K562 (cell line): ENCODE results near the gene GATB. TPM values are rescaled to one million over a fixed set of nuclear protein-coding genes. Genes with fewer than 3 reads are reported as not detected.

Experiments
- ATAC-seq: fragments of 200-7000 bp; cut with Tn5 transposase; 3 replicates; pipeline ENCODE4 v1.9.1; 2020; ENCODE audit warnings: moderate library complexity
- BruUV-seq: library from RNA; stranded (reverse); fragments of 400-500 nt; replicated peaks from 2 replicates; lab custom pipeline; 2021; lab: Mats Ljungman, UMichigan
- CTCF ChIA-PET: fragments of 300-600 bp; formaldehyde crosslinking; extraction: SDS; loops from one replicate; lab custom pipeline; 2021; ENCODE audit warnings: low intra/inter-chr PET ratio; lab: Yijun Ruan, JAX
- POLR2A ChIA-PET: fragments of 300-600, 350-650 bp; sonication (Branson Sonifier 250); formaldehyde crosslinking; extraction: SDS; loops from one replicate; lab custom pipeline; 2021; ENCODE audit warnings: antibody characterized with exemption, inconsistent platforms; lab: Yijun Ruan, JAX
- DNase-seq, 4 experiments: peaks; one replicate each; pipeline versions ENCODE4 v3.0.0 to v3.0.0-alpha.2; 2011 to 2018; ENCODE audit warnings: low spot score in 3 of 4, mixed read lengths in 3 of 4; ENCODE audit errors: extremely low read depth in 1 of 4
- FAIRE-seq: peaks from 2 replicates; lab custom pipeline; 2011; peaks lifted over from hg19 to GRCh38; lab: Jason Lieb, UNC
- H2AFZ ChIP-seq: 2 replicates; pipeline ENCODE4 v1.6.0; 2011; ENCODE audit warnings: low read depth, low read length, control low read depth, inconsistent platforms
- H3K27ac ChIP-seq: fragments of 200-600 bp; 3 replicates; pipeline ENCODE4 v1.8.0; 2011; ENCODE audit warnings: low read depth, mild to moderate bottlenecking, control low read depth, inconsistent platforms, low read length, moderate library complexity, mixed read lengths; ENCODE audit errors: extremely low read depth
- H3K27me3 ChIP-seq, 2 experiments: fragments of 300-600 bp in 1 of 2; 2 replicates in 1 of 2; 3 replicates in 1 of 2; pipeline versions ENCODE4 v1.6.0 to v1.8.0; 2011; ENCODE audit warnings: inconsistent platforms in 2 of 2, low read length in 2 of 2, mild to moderate bottlenecking in 1 of 2, mixed read lengths in 1 of 2, moderate library complexity in 1 of 2; ENCODE audit not compliant: control insufficient read depth in 2 of 2, insufficient read depth in 2 of 2
- H3K36me3 ChIP-seq: fragments of 300-600 bp; 3 replicates; pipeline ENCODE4 v1.8.0; 2011; ENCODE audit warnings: mild to moderate bottlenecking, low read length, inconsistent platforms; ENCODE audit not compliant: control insufficient read depth, insufficient read depth
- H3K4me1 ChIP-seq, 2 experiments: fragments of 200-600 bp in 1 of 2; replicated peaks in 1 of 2; 2 replicates in 1 of 2; 3 replicates in 1 of 2; pipeline versions ENCODE4 v1.5.1 to v1.8.0; 2011; ENCODE audit warnings: inconsistent platforms in 2 of 2, low read length in 2 of 2, mild to moderate bottlenecking in 1 of 2, mixed read lengths in 1 of 2, moderate library complexity in 1 of 2; ENCODE audit not compliant: control insufficient read depth in 2 of 2, insufficient read depth in 2 of 2
- H3K4me2 ChIP-seq: 2 replicates; pipeline ENCODE4 v1.6.1; 2011; ENCODE audit warnings: low read length, control low read depth, inconsistent platforms, mixed read lengths; ENCODE audit not compliant: insufficient read depth
- H3K4me3 ChIP-seq: fragments of 200-600 bp; sonication (generic), shearing (Covaris generic); 2 replicates; pipeline ENCODE4 v1.5.1; 2016; ENCODE audit warnings: control low read depth, inconsistent platforms
- H3K79me2 ChIP-seq: fragments of 200-600 bp; 3 replicates; pipeline ENCODE4 v1.8.0; 2011; ENCODE audit warnings: low read length, inconsistent platforms; ENCODE audit not compliant: control insufficient read depth, insufficient read depth
- H3K9ac ChIP-seq, 2 experiments: 2 replicates each; pipeline versions ENCODE4 v1.6.0 to v1.6.1; 2011; ENCODE audit warnings: low read depth in 2 of 2, low read length in 2 of 2, control low read depth in 1 of 2, inconsistent platforms in 1 of 2, mild to moderate bottlenecking in 1 of 2, mixed read lengths in 1 of 2; ENCODE audit not compliant: insufficient read depth in 1 of 2
- H3K9me1 ChIP-seq: one replicate; pipeline ENCODE4 v1.6.0; 2011; ENCODE audit warnings: inconsistent platforms, mild to moderate bottlenecking, low read length, moderate library complexity; ENCODE audit not compliant: control insufficient read depth, insufficient read depth
- H3K9me3 ChIP-seq: replicated peaks from 2 replicates; pipeline ENCODE4 v1.5.1; 2011; ENCODE audit warnings: low read depth, low read length, inconsistent platforms; ENCODE audit not compliant: control insufficient read depth, insufficient read depth
- H4K20me1 ChIP-seq: replicated peaks from 2 replicates; pipeline ENCODE4 v1.6.1; 2011; ENCODE audit warnings: low read length, inconsistent platforms, mixed read lengths; ENCODE audit not compliant: control insufficient read depth, insufficient read depth
- ASH1L ChIP-seq: fragments of 450-650 bp; IDR thresholded peaks from 2 replicates; pipeline ENCODE4 v1.6.1; 2018; ENCODE audit warnings: borderline replicate concordance, mild to moderate bottlenecking, low read depth; ENCODE audit not compliant: partially characterized antibody
- CEBPZ ChIP-seq: fragments of 150-350 bp; IDR thresholded peaks from 2 replicates; pipeline ENCODE4 v1.6.1; 2014; ENCODE audit warnings: low read depth, mild to moderate bottlenecking, low read length, borderline replicate concordance
- FOXA1 ChIP-seq: fragments of 450-650 bp; IDR thresholded peaks from 2 replicates; pipeline ENCODE4 v1.6.1; 2016; ENCODE audit warnings: mild to moderate bottlenecking, borderline replicate concordance
- HNRNPH1 ChIP-seq: fragments of 200-400 bp; formaldehyde crosslinking; optimal IDR thresholded peaks from 2 replicates; pipeline ENCODE3; 2017; ENCODE audit warnings: low read depth, mild to moderate bottlenecking, low read length, moderate library complexity
- MNT ChIP-seq, 2 experiments: fragments of 450-650 bp; conservative IDR thresholded peaks; 2 replicates each; pipeline ENCODE4 v1.6.1; 2017; ENCODE audit warnings: mild to moderate bottlenecking in 2 of 2, moderate library complexity in 2 of 2
- RBM17 ChIP-seq: fragments of 200-400 bp; formaldehyde crosslinking; IDR thresholded peaks from 2 replicates; pipeline ENCODE4 v1.6.1; 2017; ENCODE audit warnings: low read depth, mild to moderate bottlenecking, low read length, borderline replicate concordance
- UBTF ChIP-seq, 2 experiments: IDR thresholded peaks; 2 replicates each; pipeline ENCODE4 v1.6.1; 2012; ENCODE audit warnings: improper control_type of control experiment in 2 of 2, low read depth in 2 of 2, low read length in 2 of 2, borderline replicate concordance in 1 of 2
- YY1 ChIP-seq, 3 experiments: IDR thresholded peaks; 2 replicates each; pipeline ENCODE4 v1.6.1; 2011; ENCODE audit warnings: low read length in 2 of 3, mild to moderate bottlenecking in 2 of 3, moderate library complexity in 2 of 3, borderline replicate concordance in 1 of 3, control low read depth in 1 of 3, low read depth in 1 of 3; ENCODE audit not compliant: insufficient read depth in 3 of 3, insufficient replicate concordance in 2 of 3, control insufficient read depth in 1 of 3, insufficient read length in 1 of 3; ENCODE audit errors: extremely low read depth in 1 of 3
- ZNF41 ChIP-seq: fragments of 250-450 bp; sonication (Bioruptor Pico); conservative IDR thresholded peaks from 2 replicates; pipeline ENCODE4 v1.4.0; 2020; ENCODE audit warnings: mild to moderate bottlenecking
- ZNF584 ChIP-seq: fragments of 200-800 bp; sonication (Bioruptor generic); IDR thresholded peaks from 2 replicates; pipeline ENCODE4 v1.6.1; 2016; ENCODE audit warnings: low read depth, mild to moderate bottlenecking, missing genetic modification characterization, missing compliant biosample characterization
- WGBS: fragments of 100-300 bp; shearing (Covaris generic); methylation state at CpG from one replicate; pipeline ENCODE4 v1.1.6; 2016; ENCODE audit warnings: low coverage, mixed read lengths; ENCODE audit not compliant: insufficient coverage; ENCODE audit errors: missing lambda C conversion rate; 5-methylcytosine and 5-hydroxymethylcytosine counted together
- in situ Hi-C: fragments of 300-500 bp; cut with MboI; formaldehyde crosslinking; loops from 4 replicates; pipeline ENCODE4 v1.15.0; 2018; ENCODE audit warnings: inconsistent platforms, mixed read lengths
- intact Hi-C: fragments of 100-400 bp; cut with micrococcal nuclease; formaldehyde crosslinking; loops from 2 replicates; pipeline ENCODE4 v1.14.2; 2022
- polyA plus RNA-seq, 8 experiments: library from polyadenylated mRNA; depleted of rRNA in 4 of 8; stranded (reverse) in 5 of 8; unstranded in 3 of 8; fragments of >200 nt; fragmentation: Nextera tagmentation in 2 of 8; fragmentation: Illumina TruSeq in 1 of 8; extraction: Ambion mirVana in 2 of 8; extraction: Trizol in 1 of 8; gene quantifications; 2 replicates each; pipeline versions ENCODE4 v1.2.1 to v1.2.3, GENCODE V29; 2011 to 2014; ENCODE audit warnings: inconsistent platforms in 1 of 8, missing spikeins in 1 of 8
- total RNA-seq, 7 experiments: library from RNA; depleted of rRNA in 6 of 7; stranded (reverse); fragments of >200 nt in 6 of 7; fragmentation: Illumina TruSeq in 2 of 7; extraction: Trizol in 2 of 7; gene quantifications; 2 replicates each; pipeline versions ENCODE4 v1.2.1 to v1.2.3, GENCODE V29; 2011 to 2021; ENCODE audit warnings: low replicate concordance in 1 of 7

The GATB gene
- total and polyA plus RNA-seq, 9 of the 15 experiments (the other 6 are each of a cell fraction or from before 2014, with no cell fraction given) = 15.3 to 31.8 (median 26.2) TPM

- Histone ChIP-seq H2AFZ (no peak overlapping the region), H3K79me2 (no peaks in the 10 kb centered on the region), H3K27me3 (peaks cover 12 to 19% of the 10 kb centered on the region in 2 experiments; a peak in 4 of 5 replicates), H3K4me1 (no peaks in the 10 kb centered on the region), H4K20me1 (no peaks in the 10 kb centered on the region; the same call in 1 of the 2 replicates), H3K4me2 (no peak overlapping the region), H3K4me3 (no peak overlapping the region), H3K9me3 (no peaks in the 10 kb centered on the region), H3K9me1 (no peaks in the 10 kb centered on the region), H3K27ac (no peak overlapping the region), H3K36me3 (no peaks in the 10 kb centered on the region), H3K9ac (no peak overlapping the region)
- ATAC-seq (no peak), DNase-seq (no peak), FAIRE-seq (no peak)
- in situ Hi-C loops = no loop called here
- no peak for TF ChIP-seq ZNF41 (CRISPR knock-in tag)
- TF ChIP-seq CEBPZ = no peak
- no peak for TF ChIP-seq MNT (conservative IDR thresholded peaks at IDR 0.05)
- TF ChIP-seq FOXA1 = no peak
- no peak for TF ChIP-seq HNRNPH1
- no peak for TF ChIP-seq ZNF584 (CRISPR knock-in tag)
- no peak for TF ChIP-seq ASH1L
- no peak for TF ChIP-seq UBTF (IDR thresholded peaks at IDR 0.05; ENCODE audit: borderline replicate concordance in 1 of 2, low read depth in 2 of 2, low read length in 2 of 2)
- no peak for TF ChIP-seq RBM17
- no peak for TF ChIP-seq YY1 (IDR thresholded peaks at IDR 0.05; ENCODE audit: borderline replicate concordance in 1 of 3, control insufficient read depth in 1 of 3, extremely low read depth in 1 of 3, insufficient read depth in 3 of 3, insufficient read length in 1 of 3, insufficient replicate concordance in 2 of 3, low read depth in 1 of 3, low read length in 2 of 3)
- POLR2A ChIA-PET = interaction anchor here (1.7 kb wide), 1 partner anchor 11 kb away, joined by 5 read pairs; no protein-coding TSS in a partner anchor
- CTCF ChIA-PET = no interaction called here
- BruUV-seq = no TSS peak
- WGBS = 2% methylated on average over 10 of the region's 10 CpGs
- intact Hi-C loops = no loop called here
Measured at GRCh38 chr4:151629097-151629783, 131.6 kb downstream of the GATB start.
